ENCODE data around the gene TMPO.
"Not testable (repeated sequence)": the region's sequence is repeated elsewhere in the genome, so short reads cannot be mapped to it uniquely, and the experiment has no call there.

Gene TMPO

GRCh38 chr12:98515287-98516110 lies at the start of gene TMPO:
Gene TMPO, plus strand, starts transcription at chr12:98515590. Its CDS starts 278 bp downstream, at chr12:98515868.
- peak; percentile 91 for DNase-seq (ENCODE audit: low read depth)

- DNase-seq (ENCODE audit: low read depth), result no peak
Measured at GRCh38 chr12:98465950-98466602, 49.3 kb upstream of the TMPO start.

GRCh38 chr12:98466640-98467400 lies 48.6 kb upstream of the TMPO start:
- no peak for DNase-seq (ENCODE audit: low read depth)

- no peak for DNase-seq (ENCODE audit: low read depth)
Measured at GRCh38 chr12:98469109-98469508, 46.3 kb upstream of the TMPO start.

- DNase-seq (ENCODE audit: low read depth), result no peak
Measured at GRCh38 chr12:98470469-98471082, 44.8 kb upstream of the TMPO start.

- DNase-seq (ENCODE audit: low read depth), result no peak
Measured at GRCh38 chr12:98471085-98471484, 44.3 kb upstream of the TMPO start.

- DNase-seq (ENCODE audit: low read depth), result no peak
Measured at GRCh38 chr12:98475565-98475908, 39.9 kb upstream of the TMPO start.

- no peak for DNase-seq (ENCODE audit: low read depth)
Measured at GRCh38 chr12:98478606-98479005, 36.8 kb upstream of the TMPO start.

- DNase-seq (ENCODE audit: low read depth), result no peak
Measured at GRCh38 chr12:98483621-98484503, 31.5 kb upstream of the TMPO start.

GRCh38 chr12:98485792-98486340 lies 29.5 kb upstream of the TMPO start:
- DNase-seq (ENCODE audit: low read depth), result no peak

- DNase-seq (ENCODE audit: low read depth), result not testable (repeated sequence)
Measured at GRCh38 chr12:98488416-98488815, 27.0 kb upstream of the TMPO start.

GRCh38 chr12:98489176-98489575 lies 26.2 kb upstream of the TMPO start:
- DNase-seq (ENCODE audit: low read depth), result no peak

- peak; percentile 89 for DNase-seq (ENCODE audit: low read depth)
Measured at GRCh38 chr12:98490501-98491453, 24.6 kb upstream of the TMPO start.

GRCh38 chr12:98492580-98493140 lies 22.7 kb upstream of the TMPO start:
- DNase-seq (ENCODE audit: low read depth), result no peak

GRCh38 chr12:98501266-98501629 lies 14.1 kb upstream of the TMPO start:
- not testable (repeated sequence) for DNase-seq (ENCODE audit: low read depth)

GRCh38 chr12:98503342-98503591 lies 12.1 kb upstream of the TMPO start:
- DNase-seq (ENCODE audit: low read depth), result peak; percentile 90

- DNase-seq (ENCODE audit: low read depth), result peak; percentile 93
Measured at GRCh38 chr12:98503592-98504367, 11.6 kb upstream of the TMPO start.

GRCh38 chr12:98504368-98504617 lies 11.1 kb upstream of the TMPO start:
- DNase-seq (ENCODE audit: low read depth), result no peak

- DNase-seq (ENCODE audit: low read depth), result no peak
Measured at GRCh38 chr12:98509063-98509462, 6.3 kb upstream of the TMPO start.

All from ELR (cell line).